NCI-H2227 treated with DMSO at 0.1 percent for 48 hours (cell line): Measurements from ENCODE around the gene COL4A1.

ENCODE experiments used
- DNase-seq: peaks from one replicate; lab custom pipeline; 2025; lab: John Stamatoyannopoulos, UW

Gene COL4A1

GRCh38 chr13:110158226-110158625, 148.7 kb downstream of the COL4A1 start:
- DNase-seq, result no peak

GRCh38 chr13:110157718-110158117, 149.2 kb downstream of the COL4A1 start:
- no peak for DNase-seq

- DNase-seq, result no peak
These were observed 150.5 kb downstream of the COL4A1 start for GRCh38 chr13:110156301-110157049.

GRCh38 chr13:110155072-110155471, 151.9 kb downstream of the COL4A1 start:
- DNase-seq, result no peak

- DNase-seq, result no peak
These were observed 152.5 kb downstream of the COL4A1 start for GRCh38 chr13:110154410-110154933.

GRCh38 chr13:110152351-110152750, 154.6 kb downstream of the COL4A1 start:
- DNase-seq, result no peak

- DNase-seq, result no peak
These were observed 155.5 kb downstream of the COL4A1 start for GRCh38 chr13:110151462-110151861.

- no peak for DNase-seq
These were observed 156.4 kb downstream of the COL4A1 start for GRCh38 chr13:110150384-110151101.

- no peak for DNase-seq
These were observed 157.9 kb downstream of the COL4A1 start for GRCh38 chr13:110149036-110149435.

- no peak for DNase-seq
These were observed 166.9 kb downstream of the COL4A1 start for GRCh38 chr13:110140099-110140498.

GRCh38 chr13:110138700-110139036, 168.3 kb downstream of the COL4A1 start:
- no peak for DNase-seq

GRCh38 chr13:110138010-110138699, 168.8 kb downstream of the COL4A1 start:
- DNase-seq, result no peak

GRCh38 chr13:110137680-110138009, 169.3 kb downstream of the COL4A1 start:
- DNase-seq, result no peak

- DNase-seq, result no peak
These were observed 170.0 kb downstream of the COL4A1 start for GRCh38 chr13:110136660-110137585.

GRCh38 chr13:110135977-110136597, 170.9 kb downstream of the COL4A1 start:
- DNase-seq, result no peak

GRCh38 chr13:110134801-110135200, 172.2 kb downstream of the COL4A1 start:
- no peak for DNase-seq

GRCh38 chr13:110133425-110134235, 173.3 kb downstream of the COL4A1 start:
- no peak for DNase-seq

- DNase-seq, result no peak
These were observed 174.6 kb downstream of the COL4A1 start for GRCh38 chr13:110132225-110132982.

GRCh38 chr13:110131424-110131823, 175.5 kb downstream of the COL4A1 start:
- no peak for DNase-seq

- no peak for DNase-seq
These were observed 176.5 kb downstream of the COL4A1 start for GRCh38 chr13:110130431-110130830.
